ENCODE measurements around the gene GINS1.

The GINS1 gene

GRCh38 chr20:25407311-25408169, at the start of gene GINS1:
GINS1 (plus strand) TSS chr20:25407673; CDS start chr20:25407821, 148 bp downstream.
- peaks cover 18% of the 10 kb centered on the region for H3K79me2 ChIP-seq (ENCODE audit: insufficient read depth, low read depth)
- peaks cover 17% of the 10 kb centered on the region for H3K4me1 ChIP-seq (ENCODE audit: low read depth, poor library complexity, severe bottlenecking)
- no peaks in the 10 kb centered on the region for H4K20me1 ChIP-seq (ENCODE audit: insufficient read depth)
- H3K27ac ChIP-seq = peak within 1 kb of the TSS; percentile 51
- peak within 1 kb of the TSS; percentile 89 for H3K4me2 ChIP-seq
- TF ChIP-seq CTCF (conservative IDR thresholded peaks at IDR 0.05; ENCODE audit: low read depth, low read length) = no peak
- 0 out of 2 replicates have a peak, but pooled peaks cover 3% of the 10 kb centered on the region for H3K36me3 ChIP-seq (ENCODE audit: insufficient read depth)
- H3K9ac ChIP-seq = peak within 1 kb of the TSS; percentile 77
- H2AFZ ChIP-seq (ENCODE audit: low read depth) = peak within 1 kb of the TSS; percentile 69
- H3K27me3 ChIP-seq (ENCODE audit: insufficient read depth, low read depth) = no peaks in the 10 kb centered on the region
- H3K4me3 ChIP-seq (IDR thresholded peaks at IDR 0.05; ENCODE audit: insufficient read depth, low read depth, low read length) = peak within 1 kb of the TSS; percentile 58

- no peak overlapping the region for H3K27ac ChIP-seq
- 0 out of 2 replicates have a peak, but pooled peaks cover 3% of the 10 kb centered on the region for H4K20me1 ChIP-seq (ENCODE audit: insufficient read depth)
- H3K4me1 ChIP-seq (ENCODE audit: low read depth, poor library complexity, severe bottlenecking) = peaks cover 10% of the 10 kb centered on the region
- peaks cover 5% of the 10 kb centered on the region; the same call in 1 of the 2 replicates for H3K79me2 ChIP-seq (ENCODE audit: insufficient read depth, low read depth)
- H3K4me3 ChIP-seq (IDR thresholded peaks at IDR 0.05; ENCODE audit: insufficient read depth, low read depth, low read length) = no peak overlapping the region
- no peak for TF ChIP-seq CTCF (conservative IDR thresholded peaks at IDR 0.05; ENCODE audit: low read depth, low read length)
- H3K9ac ChIP-seq = no peak overlapping the region
- no peak overlapping the region for H2AFZ ChIP-seq (ENCODE audit: low read depth)
- no peak overlapping the region for H3K4me2 ChIP-seq
- H3K27me3 ChIP-seq (ENCODE audit: insufficient read depth, low read depth) = no peaks in the 10 kb centered on the region
- no peaks in the 10 kb centered on the region for H3K36me3 ChIP-seq (ENCODE audit: insufficient read depth)
Measured at GRCh38 chr20:25360631-25361286, 46.7 kb upstream of the GINS1 start.

GRCh38 chr20:25361287-25361683, 46.2 kb upstream of the GINS1 start:
- H3K9ac ChIP-seq = no peak overlapping the region
- H3K4me3 ChIP-seq (IDR thresholded peaks at IDR 0.05; ENCODE audit: insufficient read depth, low read depth, low read length) = no peak overlapping the region
- no peak for TF ChIP-seq CTCF (conservative IDR thresholded peaks at IDR 0.05; ENCODE audit: low read depth, low read length)
- H3K4me2 ChIP-seq = no peak overlapping the region
- no peak overlapping the region for H2AFZ ChIP-seq (ENCODE audit: low read depth)
- 0 out of 2 replicates have a peak, but pooled peaks cover 3% of the 10 kb centered on the region for H4K20me1 ChIP-seq (ENCODE audit: insufficient read depth)
- H3K79me2 ChIP-seq (ENCODE audit: insufficient read depth, low read depth) = peaks cover 8% of the 10 kb centered on the region; the same call in 1 of the 2 replicates
- H3K27ac ChIP-seq = no peak overlapping the region
- no peaks in the 10 kb centered on the region for H3K27me3 ChIP-seq (ENCODE audit: insufficient read depth, low read depth)
- H3K4me1 ChIP-seq (ENCODE audit: low read depth, poor library complexity, severe bottlenecking) = peaks cover 10% of the 10 kb centered on the region
- H3K36me3 ChIP-seq (ENCODE audit: insufficient read depth) = no peaks in the 10 kb centered on the region

GRCh38 chr20:25364180-25364788, 43.2 kb upstream of the GINS1 start:
- Histone ChIP-seq H4K20me1 (ENCODE audit: insufficient read depth) (no peaks in the 10 kb centered on the region), H3K36me3 (ENCODE audit: insufficient read depth) (no peaks in the 10 kb centered on the region), H3K27ac (no peak overlapping the region), H3K27me3 (ENCODE audit: insufficient read depth, low read depth) (no peaks in the 10 kb centered on the region), H2AFZ (ENCODE audit: low read depth) (no peak overlapping the region), H3K4me3 (IDR thresholded peaks at IDR 0.05; ENCODE audit: insufficient read depth, low read depth, low read length) (no peak overlapping the region), H3K9ac (no peak overlapping the region), H3K4me2 (no peak overlapping the region), H3K4me1 (ENCODE audit: low read depth, poor library complexity, severe bottlenecking) (no peaks in the 10 kb centered on the region), H3K79me2 (ENCODE audit: insufficient read depth, low read depth) (peaks cover 22% of the 10 kb centered on the region; the same call in 1 of the 2 replicates)
- TF ChIP-seq CTCF (conservative IDR thresholded peaks at IDR 0.05; ENCODE audit: low read depth, low read length) = no peak
